ENCODE measurements around the gene TOMM7. TPM values are rescaled to one million over a fixed set of nuclear protein-coding genes. Genes with fewer than 3 reads are reported as not detected.
"Not testable (repeated sequence)": the region's sequence is repeated elsewhere in the genome, so short reads cannot be mapped to it uniquely, and the experiment has no call there.

TOMM7 gene
- polyA plus RNA-seq, 10 donors = 640 to 905 (median 787) TPM

- DNase-seq = not testable (repeated sequence)
These were observed 32.0 kb downstream of the TOMM7 start for GRCh38 chr7:22790640-22791039.

- no peak for DNase-seq
These were observed 34.7 kb downstream of the TOMM7 start for GRCh38 chr7:22787951-22788350.

- no peak for DNase-seq
These were observed 36.2 kb downstream of the TOMM7 start for GRCh38 chr7:22786290-22786932.

- DNase-seq = no peak
These were observed 38.3 kb downstream of the TOMM7 start for GRCh38 chr7:22784346-22784745.

GRCh38 chr7:22783421-22783820, 39.2 kb downstream of the TOMM7 start:
- no peak for DNase-seq

GRCh38 chr7:22782616-22783232, 39.9 kb downstream of the TOMM7 start:
- DNase-seq = peak; percentile 12 to 36 (median 20)

GRCh38 chr7:22781230-22781711, 41.4 kb downstream of the TOMM7 start:
- DNase-seq = peak in 1 of 3 donors; percentile 59

GRCh38 chr7:22779730-22780323, 42.8 kb downstream of the TOMM7 start:
- DNase-seq = not testable (repeated sequence)

GRCh38 chr7:22776964-22777363, 45.7 kb downstream of the TOMM7 start:
- no peak for DNase-seq

- DNase-seq = no peak
These were observed 49.8 kb downstream of the TOMM7 start for GRCh38 chr7:22772885-22773284.

GRCh38 chr7:22771872-22772228, 50.8 kb downstream of the TOMM7 start:
- DNase-seq = no peak

- DNase-seq = no peak
These were observed 51.3 kb downstream of the TOMM7 start for GRCh38 chr7:22771194-22771871.

- DNase-seq = no peak
These were observed 57.0 kb downstream of the TOMM7 start for GRCh38 chr7:22765609-22766008.

Other genes with a start within 250 kb of the TOMM7 start
- 1 to 10 TPM in 1 of 10 donors, under 1 TPM in 5, not detected in 4; 0.23 to 1.0 (median 0.31) TPM for gene IL6, start 95.6 kb downstream of the TOMM7 start, polyA plus RNA-seq (ENCODE audit: insufficient read length in 10 of 10)
- gene HYCC1, start 191.3 kb upstream of the TOMM7 start, polyA plus RNA-seq (ENCODE audit: insufficient read length in 10 of 10) = 10 to 100 TPM; 20.8 to 34.9 (median 26.4) TPM

Data from muscle of back (tissue), 11 donors.